Activated CD4-positive, alpha-beta memory T cell treated with anti-CD3 and anti-CD28 coated beads for 36 hours (primary cell): Measurements from ENCODE around the gene IGFBP5. TPM values are rescaled to one million over a fixed set of nuclear protein-coding genes. Genes with fewer than 3 reads are reported as not detected.

ENCODE experiments used
- CTCF ChIA-PET: fragments of 350-600 bp; sonication (Branson Sonifier 250); formaldehyde crosslinking; loops from one replicate; lab custom pipeline; 2021; ENCODE audit warnings: antibody characterized with exemption, inconsistent platforms; lab: Charles Lee
- POLR2A ChIA-PET: fragments of 350-600 bp; sonication (Branson Sonifier 250); formaldehyde crosslinking; loops from one replicate; lab custom pipeline; 2021; ENCODE audit warnings: antibody characterized with exemption; lab: Charles Lee
- DNase-seq: peaks from one replicate; pipeline ENCODE4 v3.0.0-alpha.2; 2020
- H3K27ac Mint-ChIP-seq: one replicate; pipeline ENCODE4 v1.8.0; 2021; ENCODE audit warnings: mixed read lengths
- H3K27me3 Mint-ChIP-seq: one replicate; pipeline ENCODE4 v1.8.0; 2021; ENCODE audit warnings: mixed read lengths
- H3K36me3 Mint-ChIP-seq: one replicate; pipeline ENCODE4 v1.8.0; 2021; ENCODE audit warnings: mixed read lengths
- H3K4me1 Mint-ChIP-seq: one replicate; pipeline ENCODE4 v1.8.0; 2021; ENCODE audit warnings: low read depth, mixed read lengths
- H3K4me3 Mint-ChIP-seq: one replicate; pipeline ENCODE4 v1.8.0; 2021; ENCODE audit warnings: mild to moderate bottlenecking, mixed read lengths
- H3K9me3 Mint-ChIP-seq: one replicate; pipeline ENCODE4 v1.8.0; 2021; ENCODE audit warnings: mixed read lengths
- intact Hi-C: fragments of 100-400 bp; cut with micrococcal nuclease; formaldehyde crosslinking; loops from one replicate; pipeline ENCODE4 v1.15.1; 2023
- total RNA-seq, 2 experiments: library from RNA; stranded (reverse); gene quantifications; one replicate each; pipeline ENCODE4 v1.2.3, GENCODE V29; 2021

The IGFBP5 gene
- total RNA-seq, 2 experiments from 2014 or later = not detected

GRCh38 chr2:216681683-216682082 lies 13.7 kb downstream of the IGFBP5 start:
- intact Hi-C loops = loop anchor here (1.0 kb wide), 2 partner anchors 829 to 1032 kb away; no protein-coding TSS in a partner anchor
- POLR2A ChIA-PET = no interaction called here
- CTCF ChIA-PET = interaction anchor here (0.7 to 2.1 kb wide), 9 partner anchors 12 to 1257 kb away, joined by 3 to 12 read pairs (median 4); no protein-coding TSS in a partner anchor
- no peaks in the 10 kb centered on the region for H3K4me1 Mint-ChIP-seq
- no peaks in the 10 kb centered on the region for H3K9me3 Mint-ChIP-seq
- peaks cover 24% of the 10 kb centered on the region for H3K27me3 Mint-ChIP-seq
- H3K4me3 Mint-ChIP-seq = no peak overlapping the region
- no peak for DNase-seq
- H3K27ac Mint-ChIP-seq = no peak overlapping the region
- no peaks in the 10 kb centered on the region for H3K36me3 Mint-ChIP-seq

GRCh38 chr2:216680951-216681629 lies 14.3 kb downstream of the IGFBP5 start:
- Mint-ChIP-seq H3K4me1 (no peaks in the 10 kb centered on the region), H3K27me3 (peaks cover 23% of the 10 kb centered on the region), H3K4me3 (no peak overlapping the region), H3K27ac (no peak overlapping the region), H3K9me3 (no peaks in the 10 kb centered on the region), H3K36me3 (no peaks in the 10 kb centered on the region)
- ChIA-PET CTCF (interaction anchor here (1.2 to 2.1 kb wide), 2 partner anchors 12 to 1075 kb away, joined by 4 to 10 read pairs; no protein-coding TSS in a partner anchor), POLR2A (no interaction called here)
- DNase-seq = no peak
- intact Hi-C loops = no loop called here

GRCh38 chr2:216679658-216680024 lies 15.7 kb downstream of the IGFBP5 start:
- H3K27me3 Mint-ChIP-seq = peaks cover 16% of the 10 kb centered on the region
- ChIA-PET POLR2A (no interaction called here), CTCF (interaction anchor here (0.6 to 1.1 kb wide), 3 partner anchors 831 to 1059 kb away, joined by 3 to 4 read pairs (median 3); no protein-coding TSS in a partner anchor)
- H3K27ac Mint-ChIP-seq = no peak overlapping the region
- no peaks in the 10 kb centered on the region for H3K9me3 Mint-ChIP-seq
- no peak overlapping the region for H3K4me3 Mint-ChIP-seq
- no peak for DNase-seq
- intact Hi-C loops = no loop called here
- no peaks in the 10 kb centered on the region for H3K36me3 Mint-ChIP-seq
- H3K4me1 Mint-ChIP-seq = no peaks in the 10 kb centered on the region

GRCh38 chr2:216678813-216679657 lies 16.3 kb downstream of the IGFBP5 start:
- POLR2A ChIA-PET = no interaction called here
- no peak for DNase-seq
- Mint-ChIP-seq H3K27me3 (peaks cover 11% of the 10 kb centered on the region), H3K9me3 (no peaks in the 10 kb centered on the region), H3K4me1 (no peaks in the 10 kb centered on the region), H3K36me3 (no peaks in the 10 kb centered on the region), H3K27ac (no peak overlapping the region), H3K4me3 (no peak overlapping the region)
- CTCF ChIA-PET = interaction anchor here (1.1 to 1.6 kb wide), 2 partner anchors 13 to 1034 kb away, joined by 4 to 7 read pairs; no protein-coding TSS in a partner anchor
- intact Hi-C loops = no loop called here

- ChIA-PET POLR2A (no interaction called here), CTCF (interaction anchor here (1.3 to 1.6 kb wide), 2 partner anchors 12 to 160 kb away, joined by 3 to 7 read pairs; no protein-coding TSS in a partner anchor)
Measured at GRCh38 chr2:216678098-216678465, 17.3 kb downstream of the IGFBP5 start.

GRCh38 chr2:216677439-216678097 lies 17.8 kb downstream of the IGFBP5 start:
- Mint-ChIP-seq H3K27me3 (peaks cover 4% of the 10 kb centered on the region), H3K4me3 (no peak overlapping the region), H3K9me3 (no peaks in the 10 kb centered on the region), H3K27ac (no peak overlapping the region), H3K4me1 (no peaks in the 10 kb centered on the region), H3K36me3 (no peaks in the 10 kb centered on the region)
- CTCF ChIA-PET = interaction anchor here (1.3 to 1.6 kb wide), 2 partner anchors 11 to 159 kb away, joined by 3 to 7 read pairs; no protein-coding TSS in a partner anchor
- POLR2A ChIA-PET = no interaction called here
- intact Hi-C loops = no loop called here
- no peak for DNase-seq

More at GRCh38 chr2:216678098-216678465, 17.3 kb downstream of the IGFBP5 start:
- H3K4me1 Mint-ChIP-seq = no peaks in the 10 kb centered on the region
- H3K9me3 Mint-ChIP-seq = no peaks in the 10 kb centered on the region
- H3K4me3 Mint-ChIP-seq = no peak overlapping the region
- H3K36me3 Mint-ChIP-seq = no peaks in the 10 kb centered on the region
- DNase-seq = no peak
- no peak overlapping the region for H3K27ac Mint-ChIP-seq
- H3K27me3 Mint-ChIP-seq = peaks cover 4% of the 10 kb centered on the region
- intact Hi-C loops = no loop called here

GRCh38 chr2:216676630-216677029 lies 18.7 kb downstream of the IGFBP5 start:
- CTCF ChIA-PET = interaction anchor here (1.3 kb wide), 1 partner anchor 158 kb away, joined by 3 read pairs; no protein-coding TSS in a partner anchor
- no peaks in the 10 kb centered on the region for H3K9me3 Mint-ChIP-seq
- POLR2A ChIA-PET = no interaction called here
- intact Hi-C loops = no loop called here
- peaks cover 2% of the 10 kb centered on the region for H3K27me3 Mint-ChIP-seq
- H3K4me1 Mint-ChIP-seq = no peaks in the 10 kb centered on the region
- DNase-seq = no peak
- no peak overlapping the region for H3K4me3 Mint-ChIP-seq
- no peak overlapping the region for H3K27ac Mint-ChIP-seq
- H3K36me3 Mint-ChIP-seq = no peaks in the 10 kb centered on the region

- Mint-ChIP-seq H3K36me3 (no peaks in the 10 kb centered on the region), H3K4me3 (no peak overlapping the region), H3K4me1 (no peaks in the 10 kb centered on the region), H3K9me3 (no peaks in the 10 kb centered on the region), H3K27me3 (peaks cover 2% of the 10 kb centered on the region), H3K27ac (no peak overlapping the region)
- intact Hi-C loops = no loop called here
- POLR2A ChIA-PET = no interaction called here
- DNase-seq = no peak
- CTCF ChIA-PET = interaction anchor here (1.8 kb wide), 1 partner anchor 8 kb away, joined by 4 read pairs; no protein-coding TSS in a partner anchor
Measured at GRCh38 chr2:216674376-216674775, 21.0 kb downstream of the IGFBP5 start.

GRCh38 chr2:216673609-216674008 lies 21.7 kb downstream of the IGFBP5 start:
- no peaks in the 10 kb centered on the region for H3K9me3 Mint-ChIP-seq
- H3K36me3 Mint-ChIP-seq = no peaks in the 10 kb centered on the region
- intact Hi-C loops = no loop called here
- H3K27ac Mint-ChIP-seq = no peak overlapping the region
- no peak for DNase-seq
- POLR2A ChIA-PET = no interaction called here
- no peaks in the 10 kb centered on the region for H3K4me1 Mint-ChIP-seq
- CTCF ChIA-PET = no interaction called here
- H3K4me3 Mint-ChIP-seq = no peak overlapping the region
- H3K27me3 Mint-ChIP-seq = peaks cover 2% of the 10 kb centered on the region

GRCh38 chr2:216673021-216673420 lies 22.3 kb downstream of the IGFBP5 start:
- H3K4me1 Mint-ChIP-seq = no peaks in the 10 kb centered on the region
- no peak for DNase-seq
- ChIA-PET CTCF (no interaction called here), POLR2A (no interaction called here)
- no peak overlapping the region for H3K4me3 Mint-ChIP-seq
- no peaks in the 10 kb centered on the region for H3K36me3 Mint-ChIP-seq
- intact Hi-C loops = no loop called here
- H3K27ac Mint-ChIP-seq = no peak overlapping the region
- H3K9me3 Mint-ChIP-seq = no peaks in the 10 kb centered on the region
- peaks cover 6% of the 10 kb centered on the region for H3K27me3 Mint-ChIP-seq

- no peak overlapping the region for H3K4me3 Mint-ChIP-seq
- intact Hi-C loops = no loop called here
- H3K36me3 Mint-ChIP-seq = no peaks in the 10 kb centered on the region
- no peak overlapping the region for H3K27ac Mint-ChIP-seq
- ChIA-PET POLR2A (no interaction called here), CTCF (no interaction called here)
- H3K27me3 Mint-ChIP-seq = peaks cover 3% of the 10 kb centered on the region
- H3K9me3 Mint-ChIP-seq = no peaks in the 10 kb centered on the region
- no peaks in the 10 kb centered on the region for H3K4me1 Mint-ChIP-seq
- DNase-seq = no peak
Measured at GRCh38 chr2:216672466-216672865, 22.9 kb downstream of the IGFBP5 start.
